HCT116 (cell line): ENCODE results near the gene GSTO1. TPM values are rescaled to one million over a fixed set of nuclear protein-coding genes. Genes with fewer than 3 reads are reported as not detected.

Experiments
- ATAC-seq: fragments of 200-7000 bp; cut with Tn5 transposase; 2 replicates; pipeline ENCODE4 v1.9.1; 2020; ENCODE audit warnings: mild to moderate bottlenecking, moderate library complexity
- BruUV-seq: library from RNA; stranded (reverse); fragments of 400-500 nt; replicated peaks from 2 replicates; lab custom pipeline; 2021; lab: Mats Ljungman, UMichigan
- CTCF ChIA-PET: fragments of 300-600 bp; sonication (Branson Sonifier 250); formaldehyde crosslinking; loops from one replicate; lab custom pipeline; 2021; ENCODE audit warnings: antibody characterized with exemption; lab: Charles Lee
- POLR2A ChIA-PET: fragments of 300-600, 350-600 bp; sonication (Branson Sonifier 250); formaldehyde crosslinking; loops from one replicate; lab custom pipeline; 2021; ENCODE audit warnings: antibody characterized with exemption; lab: Charles Lee
- RAD21 ChIA-PET, 2 experiments: fragments of 300-600 bp; sonication (Branson Sonifier 250); formaldehyde crosslinking; loops; one replicate each; lab custom pipeline; 2023; ENCODE audit warnings: low total read pairs in 2 of 2; ENCODE audit not compliant: uncharacterized antibody in 2 of 2, unreplicated experiment in 2 of 2, low non-redundant PET in 1 of 2; lab: Charles Lee
- DNase-seq: peaks from one replicate; pipeline ENCODE4 v3.0.0-alpha.2; 2010; ENCODE audit warnings: low read depth, low spot score
- H2AFZ ChIP-seq: fragments of 200-600 bp; shearing (Covaris generic), sonication (generic); 2 replicates; pipeline ENCODE4 v1.6.1; 2017; ENCODE audit warnings: low read depth, mixed run types, mixed read lengths, antibody characterized with exemption, low read length; ENCODE audit not compliant: poor library complexity, severe bottlenecking
- H3K27ac ChIP-seq: 2 replicates; pipeline ENCODE4 v1.5.1; 2012; ENCODE audit warnings: low read depth, low read length
- H3K27me3 ChIP-seq: fragments of 200-600 bp; sonication (generic); 2 replicates; pipeline ENCODE4 v1.6.1; 2016; ENCODE audit warnings: mixed run types, low read length, mixed read lengths; ENCODE audit not compliant: insufficient read depth
- H3K36me3 ChIP-seq, 2 experiments: fragments of 200-500 bp in 1 of 2; fragments of 200-600 bp in 1 of 2; sonication (Bioruptor generic) in 1 of 2; sonication (generic) in 1 of 2; 2 replicates each; pipeline versions ENCODE4 v1.5.1 to v1.6.1; 2014 to 2016; ENCODE audit warnings: low read length in 2 of 2, inconsistent platforms in 1 of 2, mixed read lengths in 1 of 2, mixed run types in 1 of 2; ENCODE audit not compliant: insufficient read depth in 2 of 2, control insufficient read depth in 1 of 2
- H3K4me1 ChIP-seq, 2 experiments: fragments of 200-600 bp in 1 of 2; sonication (generic) in 1 of 2; 2 replicates each; pipeline versions ENCODE4 v1.5.1 to v1.6.1; 2012 to 2017; ENCODE audit warnings: low read length in 2 of 2, inconsistent platforms in 1 of 2, mild to moderate bottlenecking in 1 of 2, mixed read lengths in 1 of 2, mixed run types in 1 of 2, moderate library complexity in 1 of 2; ENCODE audit not compliant: insufficient read depth in 2 of 2, control insufficient read depth in 1 of 2
- H3K4me2 ChIP-seq: fragments of 200-600 bp; sonication (generic); 2 replicates; pipeline ENCODE4 v1.6.1; 2017; ENCODE audit warnings: mixed run types, low read length, mixed read lengths
- H3K4me3 ChIP-seq, 2 experiments: fragments of 200-600 bp in 1 of 2; sonication (generic) in 1 of 2; replicated peaks in 1 of 2; 2 replicates each; pipeline ENCODE4 v1.5.1; 2011 to 2016; ENCODE audit warnings: low read length in 2 of 2, control low read depth in 1 of 2, low read depth in 1 of 2, mild to moderate bottlenecking in 1 of 2, mixed read lengths in 1 of 2, mixed run types in 1 of 2
- H3K79me2 ChIP-seq: fragments of 200-600 bp; sonication (generic); 2 replicates; pipeline ENCODE4 v1.6.1; 2017; ENCODE audit warnings: mild to moderate bottlenecking, mixed run types, low read length, moderate library complexity, mixed read lengths; ENCODE audit not compliant: insufficient read depth
- H3K9ac ChIP-seq: fragments of 200-600 bp; sonication (generic); 2 replicates; pipeline ENCODE4 v1.6.1; 2016; ENCODE audit warnings: low read length, mixed read lengths
- H3K9me2 ChIP-seq: fragments of 200-600 bp; sonication (generic), shearing (Covaris generic); 2 replicates; pipeline ENCODE4 v1.6.1; 2017; ENCODE audit warnings: mixed run types, mild to moderate bottlenecking, moderate library complexity; ENCODE audit not compliant: insufficient read depth
- H3K9me3 ChIP-seq, 2 experiments: fragments of 200-500 bp in 1 of 2; fragments of 200-600 bp in 1 of 2; sonication (Bioruptor generic) in 1 of 2; sonication (generic) in 1 of 2; 2 replicates each; pipeline ENCODE4 v1.6.1; 2014 to 2017; ENCODE audit warnings: low read length in 2 of 2, mixed read lengths in 2 of 2, inconsistent platforms in 1 of 2, low read depth in 1 of 2, mild to moderate bottlenecking in 1 of 2, mixed run types in 1 of 2, moderate library complexity in 1 of 2; ENCODE audit not compliant: control insufficient read depth in 1 of 2, insufficient read depth in 1 of 2
- H4K20me1 ChIP-seq: fragments of 200-600 bp; sonication (generic), shearing (Covaris generic); 2 replicates; pipeline ENCODE4 v1.6.1; 2017; ENCODE audit warnings: mixed run types, mild to moderate bottlenecking, moderate library complexity; ENCODE audit not compliant: insufficient read depth
- CBX3 ChIP-seq: IDR thresholded peaks from 2 replicates; pipeline ENCODE4 v1.6.1; 2012; ENCODE audit warnings: low read depth
- EGR1 ChIP-seq: IDR thresholded peaks from 2 replicates; pipeline ENCODE4 v1.6.1; 2012; ENCODE audit warnings: low read depth
- EZH2 ChIP-seq: fragments of 200-600 bp; sonication (generic); IDR thresholded peaks from 2 replicates; pipeline ENCODE4 v1.6.1; 2017; ENCODE audit warnings: antibody characterized with exemption, mixed run types
- POLR2AphosphoS5 ChIP-seq: IDR thresholded peaks from 2 replicates; pipeline ENCODE4 v1.6.1; 2011; ENCODE audit warnings: mild to moderate bottlenecking, low read depth, low read length, moderate library complexity
- SIN3A ChIP-seq: IDR thresholded peaks from 2 replicates; pipeline ENCODE4 v1.6.1; 2012; ENCODE audit warnings: low read depth
- SP1 ChIP-seq: IDR thresholded peaks from 2 replicates; pipeline ENCODE4 v1.6.1; 2012; ENCODE audit warnings: low read depth
- YY1 ChIP-seq: IDR thresholded peaks from 2 replicates; pipeline ENCODE4 v1.6.1; 2011; ENCODE audit warnings: low read length, low read depth, moderate library complexity, mild to moderate bottlenecking; ENCODE audit not compliant: insufficient replicate concordance; ENCODE audit errors: extremely low read depth
- intact Hi-C: fragments of 100-400 bp; cut with micrococcal nuclease; formaldehyde crosslinking; loops from 2 replicates; pipeline ENCODE4 v1.10.0; 2022
- total RNA-seq: library from RNA; stranded (reverse); gene quantifications from one replicate; pipeline ENCODE4 v1.2.1, GENCODE V29; 2021; ENCODE audit not compliant: unreplicated experiment
- TF ChIP-seq, protein P1 (sequence below), 3 experiments: fragments of 200-600 bp in 1 of 3; sonication (generic) in 1 of 3; IDR thresholded peaks in 2 of 3; conservative IDR thresholded peaks in 1 of 3; 2 replicates each; pipeline ENCODE4 v1.5.1; 2012 to 2017; ENCODE audit warnings: low read depth in 2 of 3, low read length in 2 of 3, antibody characterized with exemption in 1 of 3, borderline replicate concordance in 1 of 3, control low read depth in 1 of 3, mild to moderate bottlenecking in 1 of 3, mixed read lengths in 1 of 3, mixed run types in 1 of 3, moderate library complexity in 1 of 3; ENCODE audit not compliant: insufficient read depth in 1 of 3
- TF ChIP-seq, protein P2 (sequence below): IDR thresholded peaks from 2 replicates; pipeline ENCODE4 v1.6.1; 2012
- TF ChIP-seq, protein P3 (sequence below): IDR thresholded peaks from 2 replicates; pipeline ENCODE4 v1.6.1; 2012; ENCODE audit warnings: low read depth
- TF ChIP-seq, protein P4 (sequence below): IDR thresholded peaks from 2 replicates; pipeline ENCODE4 v1.6.1; 2011; ENCODE audit warnings: mild to moderate bottlenecking, low read length, moderate library complexity; ENCODE audit not compliant: insufficient replicate concordance; ENCODE audit errors: extremely low read depth

GSTO1 gene
- total RNA-seq, 1 experiment from 2014 or later = 179 TPM

DNA sequence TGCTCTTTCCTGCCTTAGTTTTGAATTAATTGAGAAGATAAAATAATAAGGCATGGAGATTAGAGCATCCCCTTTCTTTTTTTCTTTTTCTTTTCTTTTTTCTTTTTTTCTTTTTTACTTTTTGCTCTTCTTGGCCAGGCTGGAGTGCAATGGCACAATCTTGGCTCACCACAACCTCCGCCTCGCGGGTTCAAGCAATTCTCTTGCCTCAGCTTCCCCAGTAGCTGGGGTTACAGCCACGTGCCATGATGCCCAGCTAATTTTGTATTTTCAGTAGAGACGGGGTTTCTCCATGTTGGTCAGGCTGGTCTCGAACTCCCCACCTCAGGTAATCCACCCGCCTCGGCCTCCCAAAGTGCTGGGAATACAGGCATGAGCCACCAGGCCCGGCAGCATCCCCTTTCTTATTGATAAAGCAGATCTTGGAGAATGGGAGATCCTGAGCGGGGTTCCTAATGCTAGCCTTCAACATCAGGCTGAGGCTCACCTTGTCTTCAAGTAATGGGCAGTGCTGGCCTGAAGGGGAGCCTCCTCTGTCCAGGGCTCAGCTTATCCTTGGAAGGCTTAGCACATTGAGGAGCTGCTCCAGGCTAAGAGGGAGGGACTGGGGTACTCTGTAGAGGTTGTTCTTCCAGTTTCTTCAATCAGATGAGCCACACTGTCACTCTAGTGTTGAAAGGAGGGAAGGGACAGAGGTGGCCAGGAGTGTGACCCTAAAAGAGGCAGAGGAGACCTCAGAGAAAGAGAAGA lies 42.2 kb downstream of the GSTO1 start:
- intact Hi-C loops = no loop called here
- Histone ChIP-seq H3K4me1 (no peaks in the 10 kb centered on the region), H3K36me3 (peaks cover 16 to 39% of the 10 kb centered on the region in 2 experiments; a peak in 3 of 4 replicates), H3K27me3 (no peaks in the 10 kb centered on the region), H3K9me3 (no peaks in the 10 kb centered on the region), H3K9me2 (no peaks in the 10 kb centered on the region), H3K79me2 (peaks cover 31% of the 10 kb centered on the region), H3K9ac (no peak overlapping the region), H3K4me3 (no peak overlapping the region), H3K4me2 (no peak overlapping the region), H4K20me1 (peaks cover 3% of the 10 kb centered on the region; the same call in 1 of the 2 replicates), H3K27ac (no peak overlapping the region), H2AFZ (no peak overlapping the region)
- ChIA-PET CTCF (interaction anchor here (2.3 to 9.9 kb wide), 4 partner anchors 9 to 57 kb away, joined by 11 to 96 read pairs (median 16); partner anchors contain the start of gene CFAP58), RAD21 (no interaction called here), POLR2A (interaction anchor here (0.7 to 1.3 kb wide), 2 partner anchors 9 to 155 kb away, joined by 3 to 6 read pairs; no protein-coding TSS in a partner anchor)
- TF ChIP-seq POLR2AphosphoS5 (no peak), SP1 (no peak), YY1 (no peak), SIN3A (no peak), CBX3 (no peak), EGR1 (no peak), EZH2 (no peak)
- TF ChIP-seq, protein P1, sequence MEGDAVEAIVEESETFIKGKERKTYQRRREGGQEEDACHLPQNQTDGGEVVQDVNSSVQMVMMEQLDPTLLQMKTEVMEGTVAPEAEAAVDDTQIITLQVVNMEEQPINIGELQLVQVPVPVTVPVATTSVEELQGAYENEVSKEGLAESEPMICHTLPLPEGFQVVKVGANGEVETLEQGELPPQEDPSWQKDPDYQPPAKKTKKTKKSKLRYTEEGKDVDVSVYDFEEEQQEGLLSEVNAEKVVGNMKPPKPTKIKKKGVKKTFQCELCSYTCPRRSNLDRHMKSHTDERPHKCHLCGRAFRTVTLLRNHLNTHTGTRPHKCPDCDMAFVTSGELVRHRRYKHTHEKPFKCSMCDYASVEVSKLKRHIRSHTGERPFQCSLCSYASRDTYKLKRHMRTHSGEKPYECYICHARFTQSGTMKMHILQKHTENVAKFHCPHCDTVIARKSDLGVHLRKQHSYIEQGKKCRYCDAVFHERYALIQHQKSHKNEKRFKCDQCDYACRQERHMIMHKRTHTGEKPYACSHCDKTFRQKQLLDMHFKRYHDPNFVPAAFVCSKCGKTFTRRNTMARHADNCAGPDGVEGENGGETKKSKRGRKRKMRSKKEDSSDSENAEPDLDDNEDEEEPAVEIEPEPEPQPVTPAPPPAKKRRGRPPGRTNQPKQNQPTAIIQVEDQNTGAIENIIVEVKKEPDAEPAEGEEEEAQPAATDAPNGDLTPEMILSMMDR (IDR thresholded peaks at IDR 0.05 in 2 of 3, conservative IDR thresholded peaks at IDR 0.05 in 1 of 3; ENCODE audit: borderline replicate concordance in 1 of 3, insufficient read depth in 1 of 3, low read depth in 2 of 3, low read length in 2 of 3) = no peak
- TF ChIP-seq, protein P2, sequence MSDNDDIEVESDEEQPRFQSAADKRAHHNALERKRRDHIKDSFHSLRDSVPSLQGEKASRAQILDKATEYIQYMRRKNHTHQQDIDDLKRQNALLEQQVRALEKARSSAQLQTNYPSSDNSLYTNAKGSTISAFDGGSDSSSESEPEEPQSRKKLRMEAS = no peak
- TF ChIP-seq, protein P3, sequence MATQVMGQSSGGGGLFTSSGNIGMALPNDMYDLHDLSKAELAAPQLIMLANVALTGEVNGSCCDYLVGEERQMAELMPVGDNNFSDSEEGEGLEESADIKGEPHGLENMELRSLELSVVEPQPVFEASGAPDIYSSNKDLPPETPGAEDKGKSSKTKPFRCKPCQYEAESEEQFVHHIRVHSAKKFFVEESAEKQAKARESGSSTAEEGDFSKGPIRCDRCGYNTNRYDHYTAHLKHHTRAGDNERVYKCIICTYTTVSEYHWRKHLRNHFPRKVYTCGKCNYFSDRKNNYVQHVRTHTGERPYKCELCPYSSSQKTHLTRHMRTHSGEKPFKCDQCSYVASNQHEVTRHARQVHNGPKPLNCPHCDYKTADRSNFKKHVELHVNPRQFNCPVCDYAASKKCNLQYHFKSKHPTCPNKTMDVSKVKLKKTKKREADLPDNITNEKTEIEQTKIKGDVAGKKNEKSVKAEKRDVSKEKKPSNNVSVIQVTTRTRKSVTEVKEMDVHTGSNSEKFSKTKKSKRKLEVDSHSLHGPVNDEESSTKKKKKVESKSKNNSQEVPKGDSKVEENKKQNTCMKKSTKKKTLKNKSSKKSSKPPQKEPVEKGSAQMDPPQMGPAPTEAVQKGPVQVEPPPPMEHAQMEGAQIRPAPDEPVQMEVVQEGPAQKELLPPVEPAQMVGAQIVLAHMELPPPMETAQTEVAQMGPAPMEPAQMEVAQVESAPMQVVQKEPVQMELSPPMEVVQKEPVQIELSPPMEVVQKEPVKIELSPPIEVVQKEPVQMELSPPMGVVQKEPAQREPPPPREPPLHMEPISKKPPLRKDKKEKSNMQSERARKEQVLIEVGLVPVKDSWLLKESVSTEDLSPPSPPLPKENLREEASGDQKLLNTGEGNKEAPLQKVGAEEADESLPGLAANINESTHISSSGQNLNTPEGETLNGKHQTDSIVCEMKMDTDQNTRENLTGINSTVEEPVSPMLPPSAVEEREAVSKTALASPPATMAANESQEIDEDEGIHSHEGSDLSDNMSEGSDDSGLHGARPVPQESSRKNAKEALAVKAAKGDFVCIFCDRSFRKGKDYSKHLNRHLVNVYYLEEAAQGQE = no peak
- TF ChIP-seq, protein P4, sequence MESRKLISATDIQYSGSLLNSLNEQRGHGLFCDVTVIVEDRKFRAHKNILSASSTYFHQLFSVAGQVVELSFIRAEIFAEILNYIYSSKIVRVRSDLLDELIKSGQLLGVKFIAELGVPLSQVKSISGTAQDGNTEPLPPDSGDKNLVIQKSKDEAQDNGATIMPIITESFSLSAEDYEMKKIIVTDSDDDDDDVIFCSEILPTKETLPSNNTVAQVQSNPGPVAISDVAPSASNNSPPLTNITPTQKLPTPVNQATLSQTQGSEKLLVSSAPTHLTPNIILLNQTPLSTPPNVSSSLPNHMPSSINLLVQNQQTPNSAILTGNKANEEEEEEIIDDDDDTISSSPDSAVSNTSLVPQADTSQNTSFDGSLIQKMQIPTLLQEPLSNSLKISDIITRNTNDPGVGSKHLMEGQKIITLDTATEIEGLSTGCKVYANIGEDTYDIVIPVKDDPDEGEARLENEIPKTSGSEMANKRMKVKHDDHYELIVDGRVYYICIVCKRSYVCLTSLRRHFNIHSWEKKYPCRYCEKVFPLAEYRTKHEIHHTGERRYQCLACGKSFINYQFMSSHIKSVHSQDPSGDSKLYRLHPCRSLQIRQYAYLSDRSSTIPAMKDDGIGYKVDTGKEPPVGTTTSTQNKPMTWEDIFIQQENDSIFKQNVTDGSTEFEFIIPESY = no peak
- no TSS peak for BruUV-seq
- no peak for DNase-seq
- ATAC-seq = 0 out of 2 replicates have a peak, but pooled peaks have one; percentile 15
